Measurements from ENCODE around the gene TFDP2. TPM values are rescaled to one million over a fixed set of nuclear protein-coding genes. Genes with fewer than 3 reads are reported as not detected.
"Not testable (repeated sequence)": the region's sequence is repeated elsewhere in the genome, so short reads cannot be mapped to it uniquely, and the experiment has no call there.

The TFDP2 gene
- total and polyA plus RNA-seq, 2 of the 8 experiments (the other 6 are each of a cell fraction or from before 2014, with no cell fraction given), result 41.1 to 119 TPM

GRCh38 chr3:141909986-141910385 is 239.4 kb downstream of the TFDP2 start:
- peaks cover 2 to 73% (median 40%) of the 10 kb centered on the region in 4 experiments; a peak in 7 of 8 replicates for H3K36me3 ChIP-seq (ENCODE audit: control insufficient read depth in 2 of 4, insufficient read depth in 4 of 4, low read length in 3 of 4)
- H3K23ac ChIP-seq (ENCODE audit: insufficient read length); H2BK12ac ChIP-seq (ENCODE audit: low read depth, low read length); CTCF ChIA-PET (ENCODE audit: partially characterized antibody); H4K91ac ChIP-seq (replicated peaks; ENCODE audit: insufficient read length, low read length); H3K4me2 ChIP-seq (ENCODE audit: insufficient read depth in 1 of 2, low read depth in 2 of 2, low read length in 2 of 2); H4K20me1 ChIP-seq (replicated peaks in 1 of 2; ENCODE audit: control insufficient read depth in 1 of 2, insufficient read depth in 2 of 2, low read length in 2 of 2); H3K18ac ChIP-seq (ENCODE audit: extremely low read depth, low read length); H3K79me2 ChIP-seq (ENCODE audit: control insufficient read depth in 1 of 2, insufficient read depth in 2 of 2, low read length in 2 of 2); H2BK20ac ChIP-seq (ENCODE audit: low read length); H2AK5ac ChIP-seq (ENCODE audit: low read depth, low read length); H3K79me1 ChIP-seq (ENCODE audit: low read depth, low read length); H3K4me1 ChIP-seq (replicated peaks in 1 of 4; ENCODE audit: control insufficient read depth in 3 of 4, insufficient read depth in 4 of 4, low read length in 3 of 4); H4K8ac ChIP-seq (ENCODE audit: extremely low read depth, insufficient read depth, low read length); H4K5ac ChIP-seq (ENCODE audit: insufficient read length, low read depth, low read length); H2BK5ac ChIP-seq (ENCODE audit: low read depth, low read length); H2AFZ ChIP-seq (ENCODE audit: low read length); H3K27me3 ChIP-seq (replicated peaks in 1 of 4; ENCODE audit: control insufficient read depth in 3 of 4, extremely low read depth in 1 of 4, insufficient read depth in 3 of 4, low read length in 3 of 4); H3K23me2 ChIP-seq (ENCODE audit: low read depth, low read length); H3K4me3 ChIP-seq (ENCODE audit: extremely low read depth in 1 of 4, insufficient read depth in 2 of 4, low read depth in 3 of 4, low read length in 4 of 4); POLR2A ChIA-PET (ENCODE audit: partially characterized antibody); FAIRE-seq; H3K9me3 ChIP-seq (ENCODE audit: insufficient read depth in 2 of 2, low read depth in 1 of 2, low read length in 1 of 2); H3K4ac ChIP-seq (replicated peaks; ENCODE audit: insufficient read length, low read depth, low read length); H2BK120ac ChIP-seq (replicated peaks; ENCODE audit: low read depth, low read length); H2BK15ac ChIP-seq (ENCODE audit: low read length); H3K14ac ChIP-seq (ENCODE audit: insufficient read length); H3K56ac ChIP-seq (replicated peaks; ENCODE audit: insufficient read length, low read depth, low read length); H3K9ac ChIP-seq (replicated peaks in 1 of 4; ENCODE audit: extremely low read depth in 1 of 4, low read depth in 3 of 4, low read length in 3 of 4); H3K27ac ChIP-seq (ENCODE audit: low read depth, low read length); DNase-seq (ENCODE audit: low read depth in 1 of 2, low spot score in 2 of 2): not testable (repeated sequence)
- 89% methylated on average over 4 of the region's 4 CpGs; no CpG with 5 or more reads in 1 of the 2 experiments for WGBS, 2 experiments (ENCODE audit: extremely low coverage in 1 of 2, insufficient coverage in 1 of 2, insufficient read length in 1 of 2, insufficient replicate concordance in 2 of 2, low coverage in 1 of 2, low lambda C conversion rate in 2 of 2, missing lambda C conversion rate in 1 of 2)

Measured in H1 (cell line).